CD1c-positive myeloid dendritic cell (primary cell): ENCODE data around the gene OR5H15.
A peak's percentile ranks its signal among the peaks of the same experiment; 100 is the strongest.
"Not testable (repeated sequence)": the region's sequence is repeated elsewhere in the genome, so short reads cannot be mapped to it uniquely, and the experiment has no call there.

Experiments used
- DNase-seq: peaks from one replicate; pipeline ENCODE4 v3.0.0-alpha.2; 2016; ENCODE audit errors: extremely low spot score

The OR5H15 gene

DNA sequence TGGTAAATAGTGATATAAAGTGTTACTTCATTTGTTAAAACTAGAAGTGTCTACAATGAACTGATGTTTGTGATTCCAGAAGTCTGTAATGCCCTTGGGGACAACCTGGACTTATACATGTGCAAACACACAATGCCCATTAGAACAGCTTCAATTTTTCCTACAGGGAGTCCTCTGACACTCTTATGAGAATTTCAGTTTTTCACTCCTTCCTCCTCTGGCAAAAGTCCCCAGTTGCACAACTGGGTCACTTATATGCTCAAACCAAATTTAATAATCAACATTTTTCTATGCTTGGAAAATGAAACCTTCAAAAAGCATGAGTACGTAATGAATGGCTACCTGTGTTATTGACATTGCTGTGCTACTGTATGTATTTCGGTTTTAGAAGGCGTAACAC lies at the start of gene OR5H15:
Gene OR5H15 (plus strand): TSS at position 301 of the 400 bp plus-strand sequence. CDS start 2,004 bp downstream, outside the sequence.
- no peak for DNase-seq

DNA sequence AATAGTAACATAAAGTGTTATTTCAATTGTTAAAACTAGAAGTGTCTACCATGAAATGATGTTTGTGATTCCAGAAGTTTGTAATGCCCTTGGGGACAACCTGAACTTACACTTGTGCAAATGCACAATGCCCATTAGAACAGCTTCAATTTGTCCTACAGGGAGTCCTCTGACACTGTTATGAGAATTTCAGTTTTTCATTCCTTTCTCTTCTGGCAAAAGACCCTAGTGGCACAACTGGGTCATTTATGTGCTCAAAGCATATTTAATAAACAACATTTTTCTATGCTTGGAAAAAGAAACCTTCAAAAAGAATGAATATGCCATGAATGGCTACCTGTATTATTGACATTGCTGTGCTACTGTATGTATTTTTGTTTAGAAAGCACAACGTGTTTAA lies 36.1 kb upstream of the OR5H15 start, which contains the start of gene OR5H1:
Gene OR5H1 (plus strand): TSS at position 301 of the 400 bp plus-strand sequence. CDS start 1,977 bp downstream, outside the sequence.
- no peak for DNase-seq

DNA sequence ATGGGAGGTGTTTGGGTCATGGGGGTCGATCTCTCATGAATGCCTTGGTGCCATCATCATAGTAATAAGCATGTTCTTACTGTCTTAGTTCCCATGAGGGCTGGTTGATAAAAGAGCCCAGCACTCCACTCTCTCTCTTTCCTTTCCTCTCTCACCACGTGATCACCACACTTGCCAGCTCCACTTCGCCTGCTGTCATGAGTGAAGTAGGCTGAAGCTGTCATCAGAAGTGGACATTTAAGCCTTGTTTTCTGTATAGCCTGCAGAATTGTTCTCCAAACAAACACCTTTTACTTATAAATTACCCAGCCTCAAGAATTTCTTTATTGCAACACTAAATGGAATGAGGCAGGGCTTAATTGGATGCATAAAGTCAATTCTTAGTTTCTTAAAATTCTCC lies 29.9 kb upstream of the OR5H15 start:
- DNase-seq, result no peak

DNA sequence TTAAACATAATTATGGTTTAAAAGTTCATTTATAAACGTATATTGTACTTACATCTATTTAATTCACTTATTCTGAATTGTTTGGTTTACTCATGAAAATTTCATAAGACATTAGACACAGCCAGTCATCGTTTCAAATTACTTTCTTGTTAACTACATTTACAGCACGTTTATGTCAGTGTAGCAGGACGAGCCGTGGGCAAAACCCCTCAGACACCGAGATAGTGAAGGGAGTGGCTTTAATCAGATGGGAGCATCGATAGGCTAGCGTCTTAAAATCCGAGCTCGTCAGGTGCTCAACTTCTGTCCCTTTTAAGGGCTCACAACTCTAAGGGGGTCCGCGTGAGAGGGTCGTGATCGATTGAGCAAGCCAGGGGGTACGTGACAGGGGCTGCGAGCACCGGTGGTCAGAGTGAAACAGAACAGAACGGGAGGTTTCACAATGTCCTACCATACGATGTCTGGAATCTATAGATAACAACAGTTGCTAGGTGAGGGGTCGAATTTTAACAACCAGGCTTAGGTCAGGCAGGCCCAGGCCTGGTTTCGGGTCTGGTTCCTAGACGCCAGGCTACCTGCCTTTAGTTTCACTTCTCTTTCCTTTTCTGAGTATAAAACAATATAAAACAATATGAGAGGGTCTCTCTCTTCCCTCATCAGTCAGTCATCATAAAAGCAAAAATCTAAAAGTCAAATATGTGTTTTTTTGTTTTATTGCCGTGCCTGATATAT lies 28.5 kb upstream of the OR5H15 start:
- not testable (repeated sequence) for DNase-seq

DNA sequence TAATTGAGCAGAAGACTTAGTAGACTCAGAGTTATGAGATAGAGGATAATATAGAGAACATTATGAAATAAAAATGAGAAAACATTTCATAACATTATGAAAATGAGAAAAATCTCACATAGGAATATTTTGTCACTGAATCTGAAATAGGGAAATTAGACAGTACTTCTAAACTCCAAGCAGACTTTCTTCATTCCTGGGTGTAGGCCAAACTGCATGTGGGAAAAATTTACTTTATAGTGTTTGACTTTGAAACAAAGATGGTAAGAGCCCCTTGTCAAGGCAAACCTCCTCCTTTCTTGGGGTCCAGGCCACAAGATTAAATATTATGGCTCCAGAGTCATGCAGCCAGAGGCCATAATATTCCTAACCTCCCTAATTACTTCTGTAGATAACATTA lies 26.0 kb upstream of the OR5H15 start:
- DNase-seq, result no peak

DNA sequence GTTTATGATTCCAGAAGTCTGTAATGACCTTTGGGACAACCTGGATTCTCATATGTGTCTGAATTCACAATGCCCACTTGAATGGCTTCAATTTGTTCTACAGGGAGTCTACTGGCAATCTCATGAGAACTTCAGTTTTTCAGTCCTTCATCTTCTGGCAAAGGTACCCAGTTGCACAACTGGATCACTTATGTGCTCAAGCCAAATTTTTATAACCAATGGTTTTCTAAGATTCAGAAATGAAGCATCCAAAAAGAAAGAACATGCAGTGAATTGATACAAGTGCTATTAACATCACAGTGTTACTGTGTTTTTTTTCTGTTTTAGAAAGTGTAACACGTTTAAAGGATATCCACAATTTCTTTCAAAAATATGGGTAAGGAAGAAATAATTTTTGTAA lies 19.3 kb upstream of the OR5H15 start, which contains the start of gene OR5H14:
Gene OR5H14 (plus strand): TSS at position 301 of the 400 bp plus-strand sequence. CDS start 1,907 bp downstream, outside the sequence.
- no peak for DNase-seq

DNA sequence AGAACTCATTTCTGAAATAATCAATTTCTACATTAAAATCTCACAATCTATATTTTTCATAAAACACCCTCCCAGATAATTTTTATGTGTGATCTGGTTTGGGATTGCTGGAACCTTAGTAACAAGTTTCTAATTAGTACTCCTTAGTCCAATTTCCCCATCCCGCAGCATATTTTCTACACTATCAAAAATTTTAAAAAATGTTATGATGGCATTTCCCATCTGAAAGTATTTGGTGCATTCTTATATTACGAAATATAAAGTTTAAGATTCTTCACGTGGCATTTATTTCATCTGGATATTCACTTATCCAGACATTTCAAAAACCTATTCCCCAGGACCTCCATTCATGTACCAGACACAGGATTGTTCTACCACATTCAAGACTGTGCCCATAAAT lies 17.7 kb upstream of the OR5H15 start:
- DNase-seq, result no peak

DNA sequence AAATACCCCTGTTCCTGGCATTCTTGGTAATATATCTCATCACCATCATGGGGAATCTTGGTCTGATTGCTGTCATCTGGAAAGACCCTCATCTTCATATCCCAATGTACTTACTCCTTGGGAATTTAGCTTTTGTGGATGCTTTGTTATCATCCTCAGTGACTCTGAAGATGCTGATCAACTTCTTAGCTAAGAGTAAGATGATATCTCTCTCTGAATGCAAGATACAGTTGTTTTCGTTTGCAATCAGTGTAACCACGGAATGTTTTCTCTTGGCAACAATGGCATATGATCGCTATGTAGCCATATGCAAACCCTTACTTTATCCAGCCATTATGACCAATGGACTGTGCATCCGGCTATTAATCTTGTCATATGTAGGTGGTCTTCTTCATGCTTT lies 17.0 kb upstream of the OR5H15 start:
- DNase-seq, result not testable (repeated sequence)

DNA sequence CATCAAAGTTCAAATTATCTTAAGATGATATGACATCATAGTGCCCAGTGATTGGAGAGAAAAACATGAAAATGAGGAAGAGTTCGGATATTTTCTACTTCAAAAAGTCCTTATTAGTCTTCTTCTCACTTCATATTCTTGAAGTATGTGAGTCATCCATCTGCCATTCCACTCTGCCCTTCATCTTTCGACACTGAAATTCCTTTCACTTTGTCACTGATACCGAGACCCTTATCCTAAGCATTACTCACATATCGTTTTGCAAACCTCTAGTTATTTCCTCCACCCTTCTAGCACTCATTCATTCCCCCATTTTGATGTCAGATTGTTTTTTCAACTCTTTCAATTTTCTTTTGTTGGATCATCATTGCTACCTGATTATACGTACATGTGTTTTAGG lies 15.3 kb upstream of the OR5H15 start:
- no peak for DNase-seq

DNA sequence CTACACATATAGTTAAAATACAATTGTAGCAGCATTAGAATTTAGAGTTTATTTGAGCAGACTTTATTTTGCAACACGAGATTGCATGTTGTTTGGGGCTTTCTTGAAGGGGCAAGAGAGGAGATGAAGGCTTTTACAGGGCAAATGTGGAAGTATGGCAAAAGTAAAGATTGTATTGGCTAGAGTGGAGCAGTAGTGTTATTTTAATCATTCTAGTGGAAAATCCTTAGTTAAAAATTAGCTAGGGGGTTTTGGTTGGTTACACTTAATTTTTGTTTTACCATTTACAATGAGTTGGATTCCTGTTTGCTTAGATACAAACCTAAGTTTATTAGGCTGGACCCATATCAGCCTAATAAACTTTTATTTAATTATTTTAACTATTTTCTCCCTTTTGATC lies 4.6 kb downstream of the OR5H15 start:
- no peak for DNase-seq

DNA sequence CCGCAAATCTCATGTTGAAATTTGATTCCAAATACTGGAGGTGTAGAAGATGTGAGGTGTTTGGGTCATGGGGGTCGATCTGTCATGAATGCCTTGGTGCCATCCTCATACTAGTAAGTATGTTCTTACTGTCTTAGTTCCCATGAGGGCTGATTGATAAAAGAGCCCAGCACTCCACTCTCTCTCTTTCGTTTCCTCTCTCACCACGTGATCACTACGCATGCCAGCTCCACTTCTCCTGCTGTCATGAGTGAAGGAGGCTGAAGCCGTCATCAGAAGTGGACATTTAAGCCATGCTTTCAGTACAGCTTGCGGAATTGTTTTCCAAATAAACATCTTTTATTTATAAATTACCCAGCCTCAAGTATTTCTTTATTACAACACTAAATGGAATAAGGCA lies 6.1 kb downstream of the OR5H15 start:
- no peak for DNase-seq

DNA sequence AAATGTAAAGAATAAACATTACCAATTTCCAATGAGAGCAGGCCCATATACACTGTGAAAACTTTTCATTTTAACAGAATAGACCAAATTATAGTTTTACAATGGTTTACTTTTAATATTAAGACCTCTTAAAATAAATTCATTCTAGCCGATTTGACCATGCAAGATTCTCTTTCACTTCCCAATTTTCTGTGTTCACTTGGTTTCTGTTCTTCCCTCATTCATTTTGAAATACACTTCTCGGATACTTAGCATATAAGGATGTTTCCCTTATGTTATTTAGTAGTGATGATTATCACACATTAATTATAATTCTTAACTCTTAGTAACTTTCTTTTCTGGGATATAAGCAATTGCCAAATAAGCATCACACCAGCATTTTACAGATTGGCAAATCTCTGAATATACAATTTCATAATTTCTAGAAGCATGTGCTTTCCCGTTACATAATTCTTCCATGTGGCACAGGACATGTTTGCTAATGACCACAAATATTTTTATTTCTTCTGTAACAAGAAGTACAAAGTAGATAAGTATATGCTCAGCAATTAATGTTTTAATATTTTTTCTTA lies 13.9 kb downstream of the OR5H15 start:
- peak; percentile 24 for DNase-seq

DNA sequence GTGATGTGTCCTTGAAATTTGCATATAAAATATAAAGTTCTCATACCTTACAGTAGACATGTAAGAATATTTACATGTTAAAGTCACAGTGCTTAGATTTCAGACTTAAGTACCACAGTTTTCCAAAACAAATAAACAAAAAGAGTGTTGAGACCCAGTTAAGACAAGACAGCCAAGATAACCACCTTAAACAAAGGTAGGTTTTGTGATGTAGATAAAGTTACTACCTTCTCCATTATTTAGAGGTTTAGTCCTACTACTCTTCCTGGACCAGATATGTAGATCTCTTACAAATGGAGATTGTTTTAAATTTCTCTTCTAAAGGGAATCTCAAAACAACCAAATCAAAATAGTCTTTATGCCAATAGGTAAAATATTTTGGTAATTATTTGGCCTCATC lies 15.7 kb downstream of the OR5H15 start:
- no peak for DNase-seq

DNA sequence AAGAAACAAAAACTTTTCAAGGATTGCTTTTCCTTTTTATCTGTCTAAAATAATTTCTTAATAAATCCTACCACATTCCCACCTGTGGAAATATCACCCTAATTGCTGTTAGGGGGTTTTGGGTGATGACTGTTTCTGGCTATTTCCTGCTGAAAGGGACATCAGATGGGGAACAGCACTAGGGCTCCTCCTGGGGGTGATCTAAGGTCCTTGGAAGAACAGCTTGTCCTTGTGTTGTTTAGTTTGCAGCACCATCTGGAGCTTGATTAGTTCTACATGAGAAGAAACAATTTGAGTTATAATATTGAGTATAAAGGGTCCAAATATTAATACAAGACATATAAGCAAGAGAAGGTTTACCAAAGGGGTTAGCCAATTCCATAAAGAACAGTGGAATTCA lies 18.7 kb downstream of the OR5H15 start:
- DNase-seq, result no peak

DNA sequence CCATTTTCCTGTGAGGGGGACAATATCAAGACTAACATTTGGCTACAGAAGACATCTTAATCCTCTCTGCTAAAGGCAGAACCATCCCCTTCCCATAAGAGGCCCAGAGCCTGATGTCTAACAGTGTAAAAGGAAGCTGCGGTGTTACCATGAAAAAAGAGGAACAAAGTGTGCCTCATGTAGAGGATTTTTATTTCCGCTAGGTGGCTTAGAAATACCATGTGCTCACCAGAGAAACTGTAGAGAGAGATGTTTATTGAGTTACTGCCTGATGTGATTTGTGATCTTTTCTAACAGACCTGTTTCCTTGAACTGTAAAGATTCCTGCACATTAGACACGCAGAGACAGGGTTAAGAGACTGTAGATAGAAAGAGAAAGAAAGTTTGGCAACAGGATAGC lies 22.0 kb downstream of the OR5H15 start:
- DNase-seq, result peak; percentile 11

DNA sequence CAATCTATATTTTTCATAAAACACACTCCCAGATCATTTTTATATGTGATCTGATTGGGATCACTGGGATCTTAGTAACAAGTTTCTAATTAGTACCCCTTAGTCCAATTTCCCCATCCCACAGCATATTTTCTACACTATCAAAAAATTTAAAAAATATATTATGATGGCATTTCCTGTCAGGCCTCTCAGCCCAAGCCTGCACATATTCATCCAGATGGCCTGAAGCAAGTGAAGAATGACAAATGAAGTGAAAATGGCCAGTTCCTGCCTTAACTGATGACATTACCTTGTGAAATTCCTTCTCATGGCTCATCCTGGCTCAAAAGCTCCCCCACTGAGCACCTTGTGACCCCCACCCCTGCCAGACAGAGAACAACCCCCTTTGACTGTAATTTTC lies 24.4 kb downstream of the OR5H15 start:
- DNase-seq, result not testable (repeated sequence)

DNA sequence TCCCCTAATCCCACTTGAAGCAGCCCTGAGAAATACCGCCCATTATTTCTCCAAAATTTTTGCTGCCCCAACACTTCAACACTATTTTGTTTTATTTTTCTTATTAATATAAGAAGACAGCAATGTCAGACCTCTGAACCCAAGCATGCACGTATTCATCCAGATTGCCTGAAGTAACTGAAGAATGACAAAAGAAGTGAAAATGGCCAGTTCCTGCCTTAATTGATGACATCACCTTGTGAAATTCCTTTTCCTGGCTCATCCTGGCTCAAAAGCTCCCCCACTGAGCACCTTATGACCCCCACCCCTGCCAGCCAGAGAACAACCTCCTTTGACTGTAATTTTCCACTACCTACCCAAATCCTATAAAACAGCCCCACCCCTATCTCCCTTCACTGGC lies 29.8 kb downstream of the OR5H15 start:
- DNase-seq, result not testable (repeated sequence)

DNA sequence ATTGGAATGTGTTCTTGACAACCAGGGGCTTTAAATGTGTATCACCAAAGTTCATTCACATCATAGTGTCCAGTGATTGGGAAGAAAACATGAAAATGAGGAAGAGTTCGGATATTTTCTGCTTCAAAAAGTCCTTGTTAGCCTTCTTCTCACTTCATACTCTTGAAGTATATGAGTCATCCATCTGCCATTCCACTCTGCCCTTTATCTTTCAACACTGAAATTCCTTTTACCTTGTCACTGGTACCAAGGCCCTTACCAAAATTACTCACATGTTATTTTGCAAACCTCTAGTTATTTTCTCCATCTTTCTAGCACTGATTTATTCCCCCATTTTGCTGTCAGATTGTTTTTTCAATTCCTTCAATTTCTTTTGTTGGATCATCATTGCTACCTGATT lies 32.5 kb downstream of the OR5H15 start:
- no peak for DNase-seq

DNA sequence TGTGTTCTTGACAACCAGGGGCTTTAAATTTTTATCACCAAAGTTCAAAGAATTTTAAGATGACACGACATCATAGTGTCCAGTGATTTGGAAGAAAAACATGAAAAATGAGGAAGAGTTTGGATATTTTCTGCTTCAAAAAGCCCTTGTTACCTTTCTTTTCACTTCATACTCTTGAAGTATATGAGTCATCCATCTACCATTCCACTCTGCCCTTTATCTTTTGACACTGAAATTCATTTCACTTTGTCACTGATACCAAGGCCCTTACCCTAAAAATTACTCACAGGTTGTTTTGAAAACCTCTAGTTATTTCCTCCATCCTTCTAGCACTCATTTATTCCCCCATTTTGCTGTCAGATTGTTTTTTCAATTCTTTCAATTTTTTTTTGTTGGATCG lies 42.7 kb downstream of the OR5H15 start:
- DNase-seq, result no peak

DNA sequence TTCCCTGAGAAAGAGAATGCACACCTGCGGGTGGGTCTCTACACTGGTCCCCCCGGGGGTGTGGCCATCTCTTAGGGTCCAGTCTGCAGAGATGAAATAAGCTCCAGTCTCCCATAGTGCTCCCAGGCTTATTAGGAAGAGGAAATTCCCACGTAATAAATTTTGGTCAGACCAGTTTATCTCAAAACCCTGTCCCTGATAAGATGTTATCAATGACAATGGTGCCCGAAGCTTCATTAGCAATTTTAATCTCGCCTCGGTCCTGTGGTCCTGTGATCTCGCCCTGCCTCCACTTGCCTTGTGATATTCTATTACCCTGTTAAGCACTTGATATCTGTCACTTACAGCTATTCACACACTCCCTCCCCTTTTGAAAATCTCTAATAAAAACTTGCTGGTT lies 46.8 kb downstream of the OR5H15 start:
- no peak for DNase-seq

DNA sequence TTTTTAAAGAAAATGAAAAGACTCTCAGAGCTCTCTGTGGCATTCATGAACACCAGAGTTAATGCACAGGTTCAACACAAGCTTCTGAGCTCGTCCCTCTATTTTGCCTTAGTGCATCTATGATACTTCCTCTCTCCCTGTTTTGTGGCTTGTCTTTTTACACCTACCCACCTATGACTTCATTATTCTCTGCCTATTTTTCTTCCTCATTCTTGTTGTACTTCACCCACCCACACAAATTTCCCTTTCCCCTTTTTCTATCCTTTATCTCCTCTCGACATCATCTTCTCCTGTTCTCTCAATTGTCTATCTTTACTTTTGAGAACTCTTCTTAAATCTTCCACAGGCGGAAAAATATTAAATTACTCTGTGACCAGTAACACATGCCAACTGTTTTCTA lies 48.6 kb downstream of the OR5H15 start:
- DNase-seq, result no peak
